K562 (cell line): ENCODE measurements around the gene TTLL12. TPM values are rescaled to one million over a fixed set of nuclear protein-coding genes. Genes with fewer than 3 reads are reported as not detected.
A peak's percentile ranks its signal among the peaks of the same experiment; 100 is the strongest.

Experiments used
- ATAC-seq: fragments of 200-7000 bp; cut with Tn5 transposase; 3 replicates; pipeline ENCODE4 v1.9.1; 2020; ENCODE audit warnings: moderate library complexity
- BruUV-seq: library from RNA; stranded (reverse); fragments of 400-500 nt; replicated peaks from 2 replicates; lab custom pipeline; 2021; lab: Mats Ljungman, UMichigan
- CTCF ChIA-PET: fragments of 300-600 bp; formaldehyde crosslinking; extraction: SDS; loops from one replicate; lab custom pipeline; 2021; ENCODE audit warnings: low intra/inter-chr PET ratio; lab: Yijun Ruan, JAX
- POLR2A ChIA-PET: fragments of 300-600, 350-650 bp; sonication (Branson Sonifier 250); formaldehyde crosslinking; extraction: SDS; loops from one replicate; lab custom pipeline; 2021; ENCODE audit warnings: antibody characterized with exemption, inconsistent platforms; lab: Yijun Ruan, JAX
- DNase-seq, 4 experiments: peaks; one replicate each; pipeline versions ENCODE4 v3.0.0 to v3.0.0-alpha.2; 2011 to 2018; ENCODE audit warnings: low spot score in 3 of 4, mixed read lengths in 3 of 4; ENCODE audit errors: extremely low read depth in 1 of 4
- FAIRE-seq: peaks from 2 replicates; lab custom pipeline; 2011; peaks lifted over from hg19 to GRCh38; lab: Jason Lieb, UNC
- H2AFZ ChIP-seq: 2 replicates; pipeline ENCODE4 v1.6.0; 2011; ENCODE audit warnings: low read depth, low read length, control low read depth, inconsistent platforms
- H3K27ac ChIP-seq: fragments of 200-600 bp; 3 replicates; pipeline ENCODE4 v1.8.0; 2011; ENCODE audit warnings: low read depth, mild to moderate bottlenecking, control low read depth, inconsistent platforms, low read length, moderate library complexity, mixed read lengths; ENCODE audit errors: extremely low read depth
- H3K27me3 ChIP-seq, 2 experiments: fragments of 300-600 bp in 1 of 2; 2 replicates in 1 of 2; 3 replicates in 1 of 2; pipeline versions ENCODE4 v1.6.0 to v1.8.0; 2011; ENCODE audit warnings: inconsistent platforms in 2 of 2, low read length in 2 of 2, mild to moderate bottlenecking in 1 of 2, mixed read lengths in 1 of 2, moderate library complexity in 1 of 2; ENCODE audit not compliant: control insufficient read depth in 2 of 2, insufficient read depth in 2 of 2
- H3K36me3 ChIP-seq: fragments of 300-600 bp; 3 replicates; pipeline ENCODE4 v1.8.0; 2011; ENCODE audit warnings: mild to moderate bottlenecking, low read length, inconsistent platforms; ENCODE audit not compliant: control insufficient read depth, insufficient read depth
- H3K4me1 ChIP-seq, 2 experiments: fragments of 200-600 bp in 1 of 2; replicated peaks in 1 of 2; 2 replicates in 1 of 2; 3 replicates in 1 of 2; pipeline versions ENCODE4 v1.5.1 to v1.8.0; 2011; ENCODE audit warnings: inconsistent platforms in 2 of 2, low read length in 2 of 2, mild to moderate bottlenecking in 1 of 2, mixed read lengths in 1 of 2, moderate library complexity in 1 of 2; ENCODE audit not compliant: control insufficient read depth in 2 of 2, insufficient read depth in 2 of 2
- H3K4me2 ChIP-seq: 2 replicates; pipeline ENCODE4 v1.6.1; 2011; ENCODE audit warnings: low read length, control low read depth, inconsistent platforms, mixed read lengths; ENCODE audit not compliant: insufficient read depth
- H3K4me3 ChIP-seq: fragments of 200-600 bp; sonication (generic), shearing (Covaris generic); 2 replicates; pipeline ENCODE4 v1.5.1; 2016; ENCODE audit warnings: control low read depth, inconsistent platforms
- H3K79me2 ChIP-seq: fragments of 200-600 bp; 3 replicates; pipeline ENCODE4 v1.8.0; 2011; ENCODE audit warnings: low read length, inconsistent platforms; ENCODE audit not compliant: control insufficient read depth, insufficient read depth
- H3K9ac ChIP-seq, 2 experiments: 2 replicates each; pipeline versions ENCODE4 v1.6.0 to v1.6.1; 2011; ENCODE audit warnings: low read depth in 2 of 2, low read length in 2 of 2, control low read depth in 1 of 2, inconsistent platforms in 1 of 2, mild to moderate bottlenecking in 1 of 2, mixed read lengths in 1 of 2; ENCODE audit not compliant: insufficient read depth in 1 of 2
- H3K9me1 ChIP-seq: one replicate; pipeline ENCODE4 v1.6.0; 2011; ENCODE audit warnings: inconsistent platforms, mild to moderate bottlenecking, low read length, moderate library complexity; ENCODE audit not compliant: control insufficient read depth, insufficient read depth
- H3K9me3 ChIP-seq: replicated peaks from 2 replicates; pipeline ENCODE4 v1.5.1; 2011; ENCODE audit warnings: low read depth, low read length, inconsistent platforms; ENCODE audit not compliant: control insufficient read depth, insufficient read depth
- H4K20me1 ChIP-seq: replicated peaks from 2 replicates; pipeline ENCODE4 v1.6.1; 2011; ENCODE audit warnings: low read length, inconsistent platforms, mixed read lengths; ENCODE audit not compliant: control insufficient read depth, insufficient read depth
- E2F6 ChIP-seq, 2 experiments: IDR thresholded peaks; 2 replicates each; pipeline ENCODE4 v1.6.1; 2011; ENCODE audit warnings: borderline replicate concordance in 1 of 2, control low read depth in 1 of 2, low read depth in 1 of 2, low read length in 1 of 2, mild to moderate bottlenecking in 1 of 2, mixed read lengths in 1 of 2, moderate library complexity in 1 of 2; ENCODE audit not compliant: insufficient read depth in 1 of 2, insufficient read length in 1 of 2, poor library complexity in 1 of 2, severe bottlenecking in 1 of 2; ENCODE audit errors: extremely low read depth in 1 of 2
- ILK ChIP-seq: fragments of 450-650 bp; IDR thresholded peaks from 2 replicates; pipeline ENCODE4 v1.6.1; 2016; ENCODE audit warnings: missing genetic modification characterization, low read depth, mild to moderate bottlenecking, missing compliant biosample characterization, moderate library complexity, borderline replicate concordance
- KLF6 ChIP-seq: fragments of 250-450 bp; sonication (Bioruptor Pico); IDR thresholded peaks from 2 replicates; pipeline ENCODE4 v1.4.0; 2020; ENCODE audit warnings: mild to moderate bottlenecking, moderate library complexity, borderline replicate concordance
- MAX ChIP-seq: sonication (generic); formaldehyde crosslinking; IDR thresholded peaks from 2 replicates; pipeline ENCODE4 v1.9.0; 2022; ENCODE audit warnings: mild to moderate bottlenecking, missing genetic modification reagents
- NONO ChIP-seq, 2 experiments: fragments of 200-400 bp in 1 of 2; fragments of 450-650 bp in 1 of 2; formaldehyde crosslinking in 1 of 2; IDR thresholded peaks; 2 replicates each; pipeline ENCODE4 v1.6.1; 2017; ENCODE audit warnings: low read depth in 2 of 2, mild to moderate bottlenecking in 2 of 2, moderate library complexity in 2 of 2, low read length in 1 of 2
- NR2C1 ChIP-seq, 2 experiments: fragments of 450-650 bp; IDR thresholded peaks; 2 replicates each; pipeline ENCODE4 v1.6.1; 2017; ENCODE audit warnings: mild to moderate bottlenecking in 2 of 2, antibody characterized with exemption in 1 of 2, inconsistent platforms in 1 of 2, missing compliant biosample characterization in 1 of 2, missing genetic modification characterization in 1 of 2
- PHB ChIP-seq: fragments of 250-450 bp; sonication (Bioruptor Pico); IDR thresholded peaks from 2 replicates; pipeline ENCODE4 v1.5.0; 2021
- SPI1 ChIP-seq: IDR thresholded peaks from 2 replicates; pipeline ENCODE4 v1.6.1; 2011; ENCODE audit warnings: low read depth, low read length, control low read depth, borderline replicate concordance
- TCFL5 ChIP-seq: fragments of 250-450 bp; sonication (Bioruptor Pico); conservative IDR thresholded peaks from 2 replicates; pipeline ENCODE4 v1.6.1; 2021; ENCODE audit warnings: mild to moderate bottlenecking, moderate library complexity, matching md5 sums
- TRIM25 ChIP-seq: fragments of 450-650 bp; IDR thresholded peaks from 2 replicates; pipeline ENCODE4 v1.7.0; 2016; ENCODE audit warnings: borderline replicate concordance
- ZNF212 ChIP-seq: fragments of 450-650 bp; formaldehyde crosslinking; IDR thresholded peaks from 2 replicates; pipeline ENCODE4 v1.4.0; 2020; ENCODE audit warnings: mild to moderate bottlenecking
- ZNF512 ChIP-seq: IDR thresholded peaks from 2 replicates; pipeline ENCODE4 v1.6.1; 2016; ENCODE audit warnings: missing genetic modification characterization, missing compliant biosample characterization
- WGBS: fragments of 100-300 bp; shearing (Covaris generic); methylation state at CpG from one replicate; pipeline ENCODE4 v1.1.6; 2016; ENCODE audit warnings: low coverage, mixed read lengths; ENCODE audit not compliant: insufficient coverage; ENCODE audit errors: missing lambda C conversion rate; 5-methylcytosine and 5-hydroxymethylcytosine counted together
- in situ Hi-C: fragments of 300-500 bp; cut with MboI; formaldehyde crosslinking; loops from 4 replicates; pipeline ENCODE4 v1.15.0; 2018; ENCODE audit warnings: inconsistent platforms, mixed read lengths
- intact Hi-C: fragments of 100-400 bp; cut with micrococcal nuclease; formaldehyde crosslinking; loops from 2 replicates; pipeline ENCODE4 v1.14.2; 2022
- polyA plus RNA-seq, 8 experiments: library from polyadenylated mRNA; depleted of rRNA in 4 of 8; stranded (reverse) in 5 of 8; unstranded in 3 of 8; fragments of >200 nt; fragmentation: Nextera tagmentation in 2 of 8; fragmentation: Illumina TruSeq in 1 of 8; extraction: Ambion mirVana in 2 of 8; extraction: Trizol in 1 of 8; gene quantifications; 2 replicates each; pipeline versions ENCODE4 v1.2.1 to v1.2.3, GENCODE V29; 2011 to 2014; ENCODE audit warnings: inconsistent platforms in 1 of 8, missing spikeins in 1 of 8
- total RNA-seq, 7 experiments: library from RNA; depleted of rRNA in 6 of 7; stranded (reverse); fragments of >200 nt in 6 of 7; fragmentation: Illumina TruSeq in 2 of 7; extraction: Trizol in 2 of 7; gene quantifications; 2 replicates each; pipeline versions ENCODE4 v1.2.1 to v1.2.3, GENCODE V29; 2011 to 2021; ENCODE audit warnings: low replicate concordance in 1 of 7

Gene TTLL12
- total and polyA plus RNA-seq, 9 of the 15 experiments (the other 6 are each of a cell fraction or from before 2014, with no cell fraction given) = 1.3 to 128 (median 43.0) TPM

- no peak for TF ChIP-seq ZNF212
- TF ChIP-seq TRIM25 = no peak
- no peak for TF ChIP-seq ILK (tag)
- no peak for TF ChIP-seq TCFL5 (CRISPR knock-in tag)
- no peak for TF ChIP-seq PHB (CRISPR knock-in tag)
- TF ChIP-seq KLF6 (CRISPR knock-in tag) = no peak
- TF ChIP-seq, all 486 proteins: peak for 0
Measured at GRCh38 chr22:43118953-43119458, 67.9 kb downstream of the TTLL12 start (continued).

- ChIA-PET CTCF (no interaction called here), POLR2A (no interaction called here)
- no peak overlapping the region for H3K4me2 ChIP-seq
- H3K9me3 ChIP-seq = no peaks in the 10 kb centered on the region
- peak in 1 of 2 experiments; percentile 21 for TF ChIP-seq E2F6 (IDR thresholded peaks at IDR 0.05; ENCODE audit: borderline replicate concordance in 1 of 2, extremely low read depth in 1 of 2, insufficient read depth in 1 of 2, insufficient read length in 1 of 2, low read depth in 1 of 2, low read length in 1 of 2, poor library complexity in 1 of 2, severe bottlenecking in 1 of 2)
- no peak for TF ChIP-seq ZNF512 (tag)
- TF ChIP-seq MAX (CRISPR knock-in tag) = peak; percentile 70
- TF ChIP-seq NR2C1 (IDR thresholded peaks at IDR 0.05) = peak; percentile 45; the same call in 1 of the 2 replicates
- TF ChIP-seq NR2C1 (tag; IDR thresholded peaks at IDR 0.05) = peak; percentile 31; the same call in 1 of the 2 replicates
- TF ChIP-seq NONO (IDR thresholded peaks at IDR 0.05; ENCODE audit: low read depth in 2 of 2, low read length in 1 of 2) = no peak
- peak; percentile 62; the same call in 1 of the 2 replicates for TF ChIP-seq SPI1
- in situ Hi-C loops = no loop called here
- H3K4me1 ChIP-seq = peaks cover 9 to 10% of the 10 kb centered on the region in 2 experiments; a peak in 3 of 5 replicates
- no peaks in the 10 kb centered on the region for H3K9me1 ChIP-seq
- no peaks in the 10 kb centered on the region for H3K79me2 ChIP-seq
- H3K36me3 ChIP-seq = no peaks in the 10 kb centered on the region
- no peak overlapping the region for H3K4me3 ChIP-seq
- H3K9ac ChIP-seq = peak overlapping the region in 1 of 2 experiments; percentile 78; a peak in 2 of 4 replicates
- intact Hi-C loops = no loop called here
- peak overlapping the region; percentile 38 for H2AFZ ChIP-seq
- DNase-seq (no peak), ATAC-seq (no peak), FAIRE-seq (no peak)
- no peak overlapping the region for H3K27ac ChIP-seq
- BruUV-seq = no TSS peak
- no peaks in the 10 kb centered on the region for H4K20me1 ChIP-seq
- 59% methylated on average over 10 of the region's 21 CpGs for WGBS
- H3K27me3 ChIP-seq = no peaks in the 10 kb centered on the region
Measured at GRCh38 chr22:43118024-43118849, 68.7 kb downstream of the TTLL12 start.
